Epithelial cell of umbilical artery (primary cell): ENCODE results near the gene PDCD2L. TPM values are rescaled to one million over a fixed set of nuclear protein-coding genes. Genes with fewer than 3 reads are reported as not detected.

ENCODE experiments used
- total RNA-seq: library from RNA; depleted of rRNA; stranded (reverse); fragments of >200 nt; gene quantifications from 2 replicates; pipeline ENCODE4 v1.2.3, GENCODE V29; 2014

The PDCD2L gene
- total RNA-seq = 27.9 and 28.0 TPM in 2 replicates

GRCh38 chr19:34404109-34404909 is at the start of gene PDCD2L:
PDCD2L (plus strand) TSS chr19:34404399; CDS start chr19:34404431, 32 bp downstream.

GRCh38 chr19:34364830-34365462 is 39.3 kb upstream of the PDCD2L start, which contains the start of gene GPI:
GPI (plus strand) TSS chr19:34365196; CDS start chr19:34365267, 71 bp downstream.

Other genes starting within 250 kb of the PDCD2L start
- gene LSM14A, start 231.9 kb upstream of the PDCD2L start, total RNA-seq = 81.2 and 97.6 TPM in 2 replicates
- gene GARRE1, start 149.8 kb upstream of the PDCD2L start, total RNA-seq = 27.3 and 45.3 TPM in 2 replicates
- 111 and 127 TPM in 2 replicates for gene GPI, start 39.2 kb upstream of the PDCD2L start, total RNA-seq
- 107 and 137 TPM in 2 replicates for gene UBA2, start 24.0 kb downstream of the PDCD2L start, total RNA-seq
- gene WTIP, start 77.4 kb downstream of the PDCD2L start, total RNA-seq = 28.6 and 34.4 TPM in 2 replicates